Gastrocnemius medialis (tissue), 4 donors: ENCODE results near the gene SASH3. TPM values are rescaled to one million over a fixed set of nuclear protein-coding genes. Genes with fewer than 3 reads are reported as not detected.

Experiments used
- ATAC-seq, 2 donors: fragments of 150-250 bp; one replicate each; pipeline ENCODE4 v1.9.1; 2016
- DNase-seq, 2 donors: peaks; one replicate each; pipeline ENCODE4 v3.0.0-alpha.2; 2019
- H3K27ac ChIP-seq, 4 donors: fragments of 200-600 bp; sonication (generic); 1 replicate in 1 of 4; 2 replicates in 3 of 4; pipeline ENCODE4 v1.5.1; 2016 to 2018; ENCODE audit warnings: mild to moderate bottlenecking in 2 of 4, moderate library complexity in 1 of 4
- H3K27me3 ChIP-seq, 3 donors: fragments of 200-600 bp; sonication (generic) in 2 of 3; 1 replicate in 1 of 3; 2 replicates in 2 of 3; pipeline versions ENCODE4 v1.5.1 to v1.6.0; 2016 to 2019; ENCODE audit warnings: mild to moderate bottlenecking in 1 of 3, moderate library complexity in 1 of 3
- H3K36me3 ChIP-seq, 2 donors: fragments of 200-600 bp; sonication (generic) in 1 of 2; one replicate each; pipeline ENCODE4 v1.5.1; 2017 to 2018
- H3K4me1 ChIP-seq, 2 donors: fragments of 200-600 bp; sonication (generic) in 1 of 2; one replicate each; pipeline ENCODE4 v1.5.1; 2016 to 2017; ENCODE audit warnings: mild to moderate bottlenecking in 2 of 2
- H3K4me3 ChIP-seq, 4 donors: fragments of 200-600 bp; sonication (generic) in 3 of 4; 1 replicate in 1 of 4; 2 replicates in 3 of 4; pipeline ENCODE4 v1.5.1; 2016 to 2019; ENCODE audit warnings: mild to moderate bottlenecking in 2 of 4
- H3K9me3 ChIP-seq, 3 donors: fragments of 200-600 bp; sonication (generic) in 2 of 3; 1 replicate in 1 of 3; 2 replicates in 2 of 3; pipeline ENCODE4 v1.5.1; 2016 to 2019
- CTCF ChIP-seq, 5 experiments: fragments of 450-650 bp in 3 of 5; fragments of 200-600 bp in 2 of 5; sonication (generic) in 2 of 5; IDR thresholded peaks in 4 of 5; conservative IDR thresholded peaks in 1 of 5; 1 replicate in 4 of 5; 2 replicates in 1 of 5; pipeline ENCODE4 v1.5.1; 2016 to 2019; ENCODE audit warnings: antibody characterized with exemption in 5 of 5, mild to moderate bottlenecking in 3 of 5, moderate library complexity in 3 of 5
- POLR2A ChIP-seq, 2 donors: fragments of 450-650 bp; IDR thresholded peaks; one replicate each; pipeline ENCODE4 v1.6.1; 2017; ENCODE audit warnings: antibody characterized with exemption in 2 of 2, mild to moderate bottlenecking in 2 of 2, moderate library complexity in 2 of 2
- in situ Hi-C, 4 donors: fragments of 200-750 bp; cut with MboI; loops; one replicate each; pipeline versions ENCODE4 v1.15.0 to v1.8.0; 2017; ENCODE audit warnings: low sequenced_read_pairs in 4 of 4
- intact Hi-C: fragments of 100-400 bp; cut with DNase I; formaldehyde crosslinking; loops from one replicate; pipeline ENCODE4 v1.15.1; 2023; ENCODE audit warnings: low total_unique reads
- total RNA-seq, 4 donors: library from RNA; depleted of rRNA; stranded (reverse); fragments of >200 nt; gene quantifications; one replicate each; pipeline versions ENCODE4 v1.1.0 to v1.2.3, GENCODE V29; 2016

SASH3 gene
- total RNA-seq, 4 donors from 2014 or later, result 1.3 to 2.2 (median 1.7) TPM

GRCh38 chrX:129798456-129798855 lies 18.7 kb downstream of the SASH3 start:
- DNase-seq, result no peak
- H3K9me3 ChIP-seq, result no peaks in the 10 kb centered on the region
- H3K36me3 ChIP-seq, result no peaks in the 10 kb centered on the region
- no peaks in the 10 kb centered on the region for H3K27me3 ChIP-seq
- H3K4me1 ChIP-seq, result no peaks in the 10 kb centered on the region
- TF ChIP-seq CTCF (IDR thresholded peaks at IDR 0.05 in 4 of 5, conservative IDR thresholded peaks at IDR 0.05 in 1 of 5) (no peak), POLR2A (IDR thresholded peaks at IDR 0.05) (no peak)
- no peak overlapping the region for H3K27ac ChIP-seq
- intact Hi-C loops (no loop called here), in situ Hi-C loops (no loop called here)
- H3K4me3 ChIP-seq, result no peak overlapping the region
- ATAC-seq, result no peak

GRCh38 chrX:129798888-129799287 lies 19.1 kb downstream of the SASH3 start:
- H3K4me3 ChIP-seq, result no peak overlapping the region
- no peak overlapping the region for H3K27ac ChIP-seq
- H3K9me3 ChIP-seq, result no peaks in the 10 kb centered on the region
- TF ChIP-seq POLR2A (IDR thresholded peaks at IDR 0.05) (no peak), CTCF (IDR thresholded peaks at IDR 0.05 in 4 of 5, conservative IDR thresholded peaks at IDR 0.05 in 1 of 5) (no peak)
- ATAC-seq (no peak), DNase-seq (no peak)
- no peaks in the 10 kb centered on the region for H3K27me3 ChIP-seq
- H3K4me1 ChIP-seq, result no peaks in the 10 kb centered on the region
- no peaks in the 10 kb centered on the region for H3K36me3 ChIP-seq
- in situ Hi-C loops, result no loop called here
- intact Hi-C loops, result no loop called here

- ATAC-seq, result no peak
- Histone ChIP-seq H3K4me3 (no peak overlapping the region), H3K4me1 (no peaks in the 10 kb centered on the region), H3K27ac (no peak overlapping the region), H3K9me3 (no peaks in the 10 kb centered on the region), H3K27me3 (no peaks in the 10 kb centered on the region), H3K36me3 (no peaks in the 10 kb centered on the region)
- in situ Hi-C loops (no loop called here), intact Hi-C loops (no loop called here)
- no peak for DNase-seq
- no peak for TF ChIP-seq CTCF (IDR thresholded peaks at IDR 0.05 in 4 of 5, conservative IDR thresholded peaks at IDR 0.05 in 1 of 5)
- TF ChIP-seq POLR2A (IDR thresholded peaks at IDR 0.05), result no peak
Measured at GRCh38 chrX:129800186-129800585, 20.4 kb downstream of the SASH3 start.

GRCh38 chrX:129802863-129803262 lies 23.1 kb downstream of the SASH3 start:
- in situ Hi-C loops, result no loop called here
- intact Hi-C loops, result no loop called here
- no peak for DNase-seq
- H3K36me3 ChIP-seq, result no peaks in the 10 kb centered on the region
- ATAC-seq, result no peak
- H3K9me3 ChIP-seq, result no peaks in the 10 kb centered on the region
- no peaks in the 10 kb centered on the region for H3K27me3 ChIP-seq
- no peak for TF ChIP-seq POLR2A (IDR thresholded peaks at IDR 0.05)
- TF ChIP-seq CTCF (IDR thresholded peaks at IDR 0.05 in 4 of 5, conservative IDR thresholded peaks at IDR 0.05 in 1 of 5), result no peak
- H3K4me1 ChIP-seq, result no peaks in the 10 kb centered on the region
- no peak overlapping the region for H3K4me3 ChIP-seq
- no peak overlapping the region for H3K27ac ChIP-seq

- no peaks in the 10 kb centered on the region for H3K9me3 ChIP-seq
- ATAC-seq (no peak), DNase-seq (no peak)
- in situ Hi-C loops (no loop called here), intact Hi-C loops (no loop called here)
- TF ChIP-seq POLR2A (IDR thresholded peaks at IDR 0.05) (no peak), CTCF (IDR thresholded peaks at IDR 0.05 in 4 of 5, conservative IDR thresholded peaks at IDR 0.05 in 1 of 5) (no peak)
- H3K27me3 ChIP-seq, result no peaks in the 10 kb centered on the region
- H3K27ac ChIP-seq, result no peak overlapping the region
- no peak overlapping the region for H3K4me3 ChIP-seq
- H3K4me1 ChIP-seq, result no peaks in the 10 kb centered on the region
- H3K36me3 ChIP-seq, result no peaks in the 10 kb centered on the region
Measured at GRCh38 chrX:129804806-129805205, 25.1 kb downstream of the SASH3 start.
